RWPE2 (cell line): ENCODE measurements around the gene AP4E1.
"Not testable (repeated sequence)": the region's sequence is repeated elsewhere in the genome, so short reads cannot be mapped to it uniquely, and the experiment has no call there.

Experiments
- ATAC-seq: fragments of 200-7000 bp; cut with Tn5 transposase; 3 replicates; pipeline ENCODE4 v1.9.1; 2021; ENCODE audit warnings: low read depth
- DNase-seq: peaks from one replicate; pipeline ENCODE4 v3.0.0-alpha.2; 2020; ENCODE audit warnings: low spot score
- H3K27ac ChIP-seq: fragments of 450-650 bp; 2 replicates; pipeline ENCODE4 v1.5.1; 2017; ENCODE audit warnings: mild to moderate bottlenecking; ENCODE audit not compliant: poor library complexity, severe bottlenecking
- H3K27me3 ChIP-seq: fragments of 250-450 bp; sonication (Bioruptor Pico); 2 replicates; pipeline ENCODE4 v1.5.1; 2021; ENCODE audit warnings: mild to moderate bottlenecking, moderate library complexity; ENCODE audit not compliant: insufficient read depth, poor library complexity, severe bottlenecking
- H3K36me3 ChIP-seq: fragments of 250-450 bp; sonication (Bioruptor Pico); 2 replicates; pipeline ENCODE4 v1.5.1; 2020; ENCODE audit warnings: low read depth, mild to moderate bottlenecking, moderate library complexity
- H3K4me1 ChIP-seq: fragments of 250-450 bp; sonication (Bioruptor Pico); 2 replicates; pipeline ENCODE4 v1.5.1; 2021; ENCODE audit warnings: mild to moderate bottlenecking, moderate library complexity; ENCODE audit not compliant: insufficient read depth, poor library complexity, severe bottlenecking
- H3K4me3 ChIP-seq: fragments of 250-450 bp; sonication (Bioruptor Pico); 2 replicates; pipeline ENCODE4 v1.5.1; 2021; ENCODE audit warnings: mild to moderate bottlenecking, moderate library complexity; ENCODE audit not compliant: severe bottlenecking
- H3K9me3 ChIP-seq: fragments of 250-450 bp; sonication (Bioruptor Pico); 2 replicates; pipeline ENCODE4 v1.5.1; 2021; ENCODE audit warnings: mild to moderate bottlenecking, moderate library complexity; ENCODE audit not compliant: severe bottlenecking
- TF ChIP-seq, protein P1 (sequence below): fragments of 450-650 bp; IDR thresholded peaks from one replicate; pipeline ENCODE4 v1.5.1; 2017; ENCODE audit warnings: mild to moderate bottlenecking, moderate library complexity; ENCODE audit not compliant: poor library complexity, severe bottlenecking

AP4E1 gene

DNA sequence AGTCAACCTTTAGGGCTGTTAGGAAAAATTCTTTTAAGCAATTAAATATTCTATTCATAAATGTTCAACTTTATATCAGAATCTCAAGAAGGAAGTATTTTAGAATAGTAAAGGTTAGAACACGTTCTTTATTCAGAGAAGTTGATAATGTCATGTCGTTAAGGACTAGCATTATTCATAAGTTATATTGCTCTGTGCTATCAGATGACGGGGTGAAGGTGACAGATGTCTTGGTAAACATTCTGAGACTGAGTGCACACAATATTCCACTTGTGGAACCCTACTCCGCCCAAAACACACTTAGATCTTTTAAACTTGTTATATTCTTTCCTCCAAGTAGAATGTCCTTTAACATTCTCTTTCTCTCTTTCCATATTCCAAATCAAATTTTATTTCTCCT lies 7.9 kb downstream of the AP4E1 start:
- DNase-seq, result no peak
- no peak for ATAC-seq
- Histone ChIP-seq H3K9me3 (no peaks in the 10 kb centered on the region), H3K4me1 (no peaks in the 10 kb centered on the region), H3K27ac (no peak overlapping the region), H3K27me3 (no peaks in the 10 kb centered on the region), H3K4me3 (no peak overlapping the region), H3K36me3 (peaks cover 94% of the 10 kb centered on the region)
- TF ChIP-seq, protein P1, sequence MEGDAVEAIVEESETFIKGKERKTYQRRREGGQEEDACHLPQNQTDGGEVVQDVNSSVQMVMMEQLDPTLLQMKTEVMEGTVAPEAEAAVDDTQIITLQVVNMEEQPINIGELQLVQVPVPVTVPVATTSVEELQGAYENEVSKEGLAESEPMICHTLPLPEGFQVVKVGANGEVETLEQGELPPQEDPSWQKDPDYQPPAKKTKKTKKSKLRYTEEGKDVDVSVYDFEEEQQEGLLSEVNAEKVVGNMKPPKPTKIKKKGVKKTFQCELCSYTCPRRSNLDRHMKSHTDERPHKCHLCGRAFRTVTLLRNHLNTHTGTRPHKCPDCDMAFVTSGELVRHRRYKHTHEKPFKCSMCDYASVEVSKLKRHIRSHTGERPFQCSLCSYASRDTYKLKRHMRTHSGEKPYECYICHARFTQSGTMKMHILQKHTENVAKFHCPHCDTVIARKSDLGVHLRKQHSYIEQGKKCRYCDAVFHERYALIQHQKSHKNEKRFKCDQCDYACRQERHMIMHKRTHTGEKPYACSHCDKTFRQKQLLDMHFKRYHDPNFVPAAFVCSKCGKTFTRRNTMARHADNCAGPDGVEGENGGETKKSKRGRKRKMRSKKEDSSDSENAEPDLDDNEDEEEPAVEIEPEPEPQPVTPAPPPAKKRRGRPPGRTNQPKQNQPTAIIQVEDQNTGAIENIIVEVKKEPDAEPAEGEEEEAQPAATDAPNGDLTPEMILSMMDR, result no peak

DNA sequence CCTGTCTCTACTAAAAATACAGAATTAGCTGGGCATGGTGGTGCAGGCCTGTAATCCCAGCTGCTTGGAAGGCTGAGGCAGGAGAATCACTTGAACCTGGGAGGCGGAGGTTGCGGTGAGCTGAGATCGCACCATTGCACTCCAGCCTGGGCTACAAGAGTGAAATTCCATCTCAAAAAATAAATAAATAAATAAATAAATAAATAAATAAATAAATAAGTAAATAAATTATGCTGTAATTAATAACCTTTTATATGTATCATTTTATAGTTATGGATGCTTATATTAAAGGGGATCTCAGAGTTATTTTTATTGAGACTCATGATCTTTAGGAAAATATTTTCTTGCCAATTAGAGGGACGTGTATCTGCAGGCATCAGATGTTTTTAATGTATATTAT lies 10.9 kb downstream of the AP4E1 start:
- not testable (repeated sequence) for DNase-seq, H3K27ac ChIP-seq, H3K4me3 ChIP-seq, H3K27me3 ChIP-seq, H3K4me1 ChIP-seq, ATAC-seq, H3K9me3 ChIP-seq
- H3K36me3 ChIP-seq, result peaks cover 92% of the 10 kb centered on the region

DNA sequence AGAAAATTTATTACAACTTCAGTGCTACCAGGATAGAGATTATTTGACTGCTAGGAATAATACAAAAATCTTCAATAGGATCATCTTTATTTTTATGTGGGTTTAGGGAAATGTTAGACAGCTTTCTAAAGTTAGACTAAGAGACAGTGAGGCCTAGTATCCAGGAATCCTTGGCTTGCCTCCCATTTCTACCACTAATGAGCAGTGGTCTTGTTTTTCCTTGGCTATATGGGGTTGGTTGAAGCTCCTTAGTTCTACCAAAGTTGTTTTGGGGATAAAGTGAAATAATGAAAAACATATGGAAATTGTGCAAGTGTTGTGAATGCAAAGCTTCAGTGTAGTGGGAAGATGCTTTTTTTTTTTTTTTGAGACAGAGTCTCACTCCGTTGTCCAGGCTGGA lies 16.8 kb downstream of the AP4E1 start:
- Histone ChIP-seq H3K27me3 (no peaks in the 10 kb centered on the region), H3K9me3 (no peaks in the 10 kb centered on the region), H3K36me3 (peaks cover 93% of the 10 kb centered on the region), H3K4me3 (no peak overlapping the region), H3K4me1 (no peaks in the 10 kb centered on the region), H3K27ac (no peak overlapping the region)
- TF ChIP-seq, protein P1, result no peak
- DNase-seq (no peak), ATAC-seq (no peak)

DNA sequence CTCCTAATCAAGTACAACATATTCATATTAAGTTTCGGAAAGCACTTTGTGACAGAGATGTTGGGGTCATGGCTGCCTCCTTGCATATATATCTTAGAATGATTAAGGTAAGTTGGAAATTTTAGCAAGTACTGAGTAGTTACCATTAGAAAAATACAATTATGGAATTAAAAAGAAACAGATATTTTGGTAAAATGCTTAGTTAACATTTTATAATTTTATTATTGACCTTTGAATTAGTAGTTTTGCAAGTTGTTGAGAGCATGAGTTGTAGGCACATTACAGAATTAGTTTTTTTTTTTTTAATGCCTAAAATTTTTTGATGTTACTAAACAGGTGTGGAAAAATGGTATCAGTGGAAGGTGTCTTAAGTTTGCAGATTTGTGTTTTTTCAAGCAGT lies 20.6 kb downstream of the AP4E1 start:
- Histone ChIP-seq H3K27ac (no peak overlapping the region), H3K9me3 (no peaks in the 10 kb centered on the region), H3K4me3 (no peak overlapping the region), H3K27me3 (no peaks in the 10 kb centered on the region), H3K36me3 (peaks cover 95% of the 10 kb centered on the region), H3K4me1 (no peaks in the 10 kb centered on the region)
- ATAC-seq (no peak), DNase-seq (no peak)
- TF ChIP-seq, protein P1, result no peak

DNA sequence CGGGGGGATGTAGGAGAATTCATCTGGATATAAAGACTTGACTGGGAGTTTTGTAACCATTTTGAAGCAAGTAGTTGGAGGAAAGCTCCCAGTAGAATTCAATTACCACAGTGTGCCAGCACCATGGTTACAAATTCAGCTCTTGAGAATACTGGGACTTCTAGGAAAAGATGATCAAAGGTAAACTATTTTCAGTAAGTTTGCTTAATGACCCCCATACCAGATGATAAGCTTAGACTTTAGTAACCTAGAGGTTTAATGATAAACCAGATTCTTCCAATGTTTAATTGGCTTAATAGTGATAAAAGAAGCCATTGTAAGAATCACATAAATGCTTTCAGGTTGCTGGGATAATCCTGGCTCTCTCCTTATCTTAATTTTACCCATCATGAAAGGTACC lies 22.3 kb downstream of the AP4E1 start:
- Histone ChIP-seq H3K4me1 (no peaks in the 10 kb centered on the region), H3K4me3 (no peak overlapping the region), H3K27me3 (no peaks in the 10 kb centered on the region), H3K9me3 (no peaks in the 10 kb centered on the region), H3K36me3 (peaks cover 95% of the 10 kb centered on the region), H3K27ac (no peak overlapping the region)
- DNase-seq (no peak), ATAC-seq (no peak)
- TF ChIP-seq, protein P1, result no peak

GRCh38 chr15:50933341-50933740 lies 24.9 kb downstream of the AP4E1 start:
- DNase-seq (no peak), ATAC-seq (no peak)
- TF ChIP-seq, protein P1, result no peak
- no peaks in the 10 kb centered on the region for H3K4me1 ChIP-seq
- peaks cover 87% of the 10 kb centered on the region for H3K36me3 ChIP-seq
- H3K27ac ChIP-seq, result no peak overlapping the region
- H3K27me3 ChIP-seq, result no peaks in the 10 kb centered on the region
- no peaks in the 10 kb centered on the region for H3K9me3 ChIP-seq
- H3K4me3 ChIP-seq, result no peak overlapping the region
